WTC11 (cell line): ENCODE results near the gene LRRFIP2. TPM values are rescaled to one million over a fixed set of nuclear protein-coding genes. Genes with fewer than 3 reads are reported as not detected.

Experiments
- ATAC-seq: fragments of 200-7000 bp; cut with Tn5 transposase; 2 replicates; pipeline ENCODE4 v1.10.0; 2021; ENCODE audit warnings: mild to moderate bottlenecking, moderate library complexity
- CTCF ChIA-PET: fragments of 300-600 bp; sonication (Branson Sonifier 250); formaldehyde crosslinking; loops from one replicate; lab custom pipeline; 2021; ENCODE audit warnings: antibody characterized with exemption; lab: Charles Lee
- POLR2A ChIA-PET: fragments of 350-600 bp; sonication (Branson Sonifier 250); formaldehyde crosslinking; loops from one replicate; lab custom pipeline; 2021; ENCODE audit warnings: antibody characterized with exemption; lab: Charles Lee
- DNase-seq: peaks from one replicate; pipeline ENCODE4 v3.0.0; 2021; ENCODE audit warnings: low spot score
- H3K27ac Mint-ChIP-seq: 2 replicates; pipeline ENCODE4 v1.8.0; 2021; ENCODE audit warnings: mixed read lengths
- H3K27me3 Mint-ChIP-seq: 2 replicates; pipeline ENCODE4 v1.8.0; 2021; ENCODE audit warnings: low read depth, mild to moderate bottlenecking, moderate library complexity, mixed read lengths
- H3K36me3 Mint-ChIP-seq: 2 replicates; pipeline ENCODE4 v1.8.0; 2021; ENCODE audit warnings: mixed read lengths
- H3K4me1 Mint-ChIP-seq: 2 replicates; pipeline ENCODE4 v1.8.0; 2022; ENCODE audit warnings: mixed read lengths
- H3K4me3 Mint-ChIP-seq: 2 replicates; pipeline ENCODE4 v1.8.0; 2021; ENCODE audit warnings: mild to moderate bottlenecking, moderate library complexity, mixed read lengths
- H3K9me3 Mint-ChIP-seq: 2 replicates; pipeline ENCODE4 v1.8.0; 2021; ENCODE audit warnings: mixed read lengths
- CBFB ChIP-seq: sonication (generic); formaldehyde crosslinking; IDR thresholded peaks from 2 replicates; pipeline ENCODE4 v1.8.1; 2022; ENCODE audit warnings: mild to moderate bottlenecking, low read depth, missing genetic modification reagents
- CREB1 ChIP-seq: sonication (generic); formaldehyde crosslinking; IDR thresholded peaks from 2 replicates; pipeline ENCODE4 v1.8.0; 2023; ENCODE audit warnings: mild to moderate bottlenecking, missing genetic modification reagents
- ELF4 ChIP-seq: sonication (generic); formaldehyde crosslinking; IDR thresholded peaks from 2 replicates; pipeline ENCODE4 v1.8.1; 2022; ENCODE audit warnings: low read depth, mild to moderate bottlenecking, moderate library complexity, missing genetic modification reagents
- GTF2I ChIP-seq: fragments of 250-450 bp; sonication (Bioruptor Pico); conservative IDR thresholded peaks from 2 replicates; pipeline ENCODE4 v1.4.0; 2021; ENCODE audit warnings: mild to moderate bottlenecking
- NFE2L1 ChIP-seq: sonication (generic); formaldehyde crosslinking; IDR thresholded peaks from 2 replicates; pipeline ENCODE4 v1.8.1; 2023; ENCODE audit warnings: missing genetic modification reagents
- NFYB ChIP-seq: sonication (generic); formaldehyde crosslinking; conservative IDR thresholded peaks from 2 replicates; pipeline ENCODE4 v1.8.0; 2022; ENCODE audit warnings: low read depth, missing genetic modification reagents
- NR1H2 ChIP-seq: sonication (generic); formaldehyde crosslinking; IDR thresholded peaks from 2 replicates; pipeline ENCODE4 v1.9.0; 2021; ENCODE audit warnings: mild to moderate bottlenecking, moderate library complexity, missing genetic modification reagents
- NR2C2 ChIP-seq: sonication (generic); formaldehyde crosslinking; IDR thresholded peaks from 2 replicates; pipeline ENCODE4 v1.8.0; 2022; ENCODE audit warnings: mild to moderate bottlenecking, missing genetic modification reagents
- USF1 ChIP-seq: sonication (generic); formaldehyde crosslinking; IDR thresholded peaks from 2 replicates; pipeline ENCODE4 v1.8.0; 2022; ENCODE audit warnings: mild to moderate bottlenecking, missing genetic modification reagents
- ZBTB21 ChIP-seq: sonication (generic); formaldehyde crosslinking; IDR thresholded peaks from 2 replicates; pipeline ENCODE4 v1.8.1; 2023; ENCODE audit warnings: mild to moderate bottlenecking, missing genetic modification reagents, borderline replicate concordance
- ZNF138 ChIP-seq: sonication (generic); formaldehyde crosslinking; conservative IDR thresholded peaks from 2 replicates; pipeline ENCODE4 v1.8.1; 2022; ENCODE audit warnings: mild to moderate bottlenecking, moderate library complexity, missing genetic modification reagents
- ZNF263 ChIP-seq: sonication (generic); formaldehyde crosslinking; IDR thresholded peaks from 2 replicates; pipeline ENCODE4 v1.8.1; 2022; ENCODE audit warnings: low read depth, mild to moderate bottlenecking, moderate library complexity, missing genetic modification reagents
- total RNA-seq: library from RNA; stranded (reverse); gene quantifications from 3 replicates; pipeline ENCODE4 v1.2.3, GENCODE V29; 2021
- TF ChIP-seq, protein P1 (sequence below): sonication (generic); formaldehyde crosslinking; IDR thresholded peaks from 2 replicates; pipeline ENCODE4 v1.8.0; 2023; ENCODE audit warnings: mild to moderate bottlenecking, missing genetic modification reagents
- TF ChIP-seq, protein P2 (sequence below): sonication (generic); formaldehyde crosslinking; IDR thresholded peaks from 2 replicates; pipeline ENCODE4 v1.8.1; 2023; ENCODE audit warnings: mild to moderate bottlenecking, missing genetic modification reagents, moderate library complexity
- TF ChIP-seq, protein P3 (sequence below): fragments of 250-450 bp; sonication (Bioruptor Pico); IDR thresholded peaks from 2 replicates; pipeline ENCODE4 v2.1.2; 2022; ENCODE audit warnings: mild to moderate bottlenecking, moderate library complexity

LRRFIP2 gene
- total RNA-seq, 1 experiment from 2014 or later: 23.7 TPM

DNA sequence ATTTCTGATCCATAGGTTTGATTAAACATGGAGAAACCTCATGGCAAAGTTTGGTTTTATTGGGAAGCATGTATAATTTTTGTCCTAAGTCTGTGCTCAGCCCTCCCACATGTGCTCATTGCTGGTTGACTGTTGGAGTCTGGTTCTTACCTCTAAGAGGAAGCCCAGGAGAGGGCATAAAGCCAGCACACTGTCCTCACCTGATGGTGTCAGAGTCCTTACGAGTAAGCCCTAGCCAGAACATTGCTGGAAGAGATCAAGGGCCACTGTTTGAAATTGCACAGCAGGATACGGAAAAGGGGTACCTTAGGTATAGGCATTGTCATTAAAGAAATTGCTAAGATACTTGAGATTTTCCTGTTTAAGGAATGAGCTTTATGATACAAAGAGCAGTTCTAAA lies 159.8 kb downstream of the LRRFIP2 start:
- DNase-seq (no peak), ATAC-seq (no peak)
- no peak overlapping the region for H3K27ac Mint-ChIP-seq
- no peaks in the 10 kb centered on the region for H3K9me3 Mint-ChIP-seq
- H3K4me3 Mint-ChIP-seq: no peak overlapping the region
- CTCF ChIA-PET: no interaction called here
- no peaks in the 10 kb centered on the region for H3K4me1 Mint-ChIP-seq
- H3K27me3 Mint-ChIP-seq: no peaks in the 10 kb centered on the region
- TF ChIP-seq CBFB (CRISPR knock-in tag): no peak
- TF ChIP-seq NR1H2: no peak
- TF ChIP-seq NR2C2 (CRISPR knock-in tag): no peak
- no peak for TF ChIP-seq ZBTB21
- TF ChIP-seq USF1: no peak
- no peak for TF ChIP-seq ZNF263 (CRISPR knock-in tag)
- TF ChIP-seq NFE2L1 (CRISPR knock-in tag): no peak
- TF ChIP-seq NFYB (CRISPR knock-in tag): no peak
- no peak for TF ChIP-seq ELF4 (CRISPR knock-in tag)
- TF ChIP-seq ZNF138: no peak
- TF ChIP-seq, protein P1, sequence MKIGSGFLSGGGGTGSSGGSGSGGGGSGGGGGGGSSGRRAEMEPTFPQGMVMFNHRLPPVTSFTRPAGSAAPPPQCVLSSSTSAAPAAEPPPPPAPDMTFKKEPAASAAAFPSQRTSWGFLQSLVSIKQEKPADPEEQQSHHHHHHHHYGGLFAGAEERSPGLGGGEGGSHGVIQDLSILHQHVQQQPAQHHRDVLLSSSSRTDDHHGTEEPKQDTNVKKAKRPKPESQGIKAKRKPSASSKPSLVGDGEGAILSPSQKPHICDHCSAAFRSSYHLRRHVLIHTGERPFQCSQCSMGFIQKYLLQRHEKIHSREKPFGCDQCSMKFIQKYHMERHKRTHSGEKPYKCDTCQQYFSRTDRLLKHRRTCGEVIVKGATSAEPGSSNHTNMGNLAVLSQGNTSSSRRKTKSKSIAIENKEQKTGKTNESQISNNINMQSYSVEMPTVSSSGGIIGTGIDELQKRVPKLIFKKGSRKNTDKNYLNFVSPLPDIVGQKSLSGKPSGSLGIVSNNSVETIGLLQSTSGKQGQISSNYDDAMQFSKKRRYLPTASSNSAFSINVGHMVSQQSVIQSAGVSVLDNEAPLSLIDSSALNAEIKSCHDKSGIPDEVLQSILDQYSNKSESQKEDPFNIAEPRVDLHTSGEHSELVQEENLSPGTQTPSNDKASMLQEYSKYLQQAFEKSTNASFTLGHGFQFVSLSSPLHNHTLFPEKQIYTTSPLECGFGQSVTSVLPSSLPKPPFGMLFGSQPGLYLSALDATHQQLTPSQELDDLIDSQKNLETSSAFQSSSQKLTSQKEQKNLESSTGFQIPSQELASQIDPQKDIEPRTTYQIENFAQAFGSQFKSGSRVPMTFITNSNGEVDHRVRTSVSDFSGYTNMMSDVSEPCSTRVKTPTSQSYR (CRISPR knock-in tag): no peak
- TF ChIP-seq GTF2I: no peak
- TF ChIP-seq, protein P2, sequence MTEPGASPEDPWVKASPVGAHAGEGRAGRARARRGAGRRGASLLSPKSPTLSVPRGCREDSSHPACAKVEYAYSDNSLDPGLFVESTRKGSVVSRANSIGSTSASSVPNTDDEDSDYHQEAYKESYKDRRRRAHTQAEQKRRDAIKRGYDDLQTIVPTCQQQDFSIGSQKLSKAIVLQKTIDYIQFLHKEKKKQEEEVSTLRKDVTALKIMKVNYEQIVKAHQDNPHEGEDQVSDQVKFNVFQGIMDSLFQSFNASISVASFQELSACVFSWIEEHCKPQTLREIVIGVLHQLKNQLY (CRISPR knock-in tag): no peak
- TF ChIP-seq CREB1 (CRISPR knock-in tag): no peak
- TF ChIP-seq, protein P3, sequence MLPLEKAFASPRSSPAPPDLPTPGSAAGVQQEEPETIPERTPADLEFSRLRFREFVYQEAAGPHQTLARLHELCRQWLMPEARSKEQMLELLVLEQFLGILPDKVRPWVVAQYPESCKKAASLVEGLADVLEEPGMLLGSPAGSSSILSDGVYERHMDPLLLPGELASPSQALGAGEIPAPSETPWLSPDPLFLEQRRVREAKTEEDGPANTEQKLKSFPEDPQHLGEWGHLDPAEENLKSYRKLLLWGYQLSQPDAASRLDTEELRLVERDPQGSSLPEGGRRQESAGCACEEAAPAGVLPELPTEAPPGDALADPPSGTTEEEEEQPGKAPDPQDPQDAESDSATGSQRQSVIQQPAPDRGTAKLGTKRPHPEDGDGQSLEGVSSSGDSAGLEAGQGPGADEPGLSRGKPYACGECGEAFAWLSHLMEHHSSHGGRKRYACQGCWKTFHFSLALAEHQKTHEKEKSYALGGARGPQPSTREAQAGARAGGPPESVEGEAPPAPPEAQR (CRISPR knock-in tag): no peak
- H3K36me3 Mint-ChIP-seq: peaks cover 60% of the 10 kb centered on the region
- POLR2A ChIA-PET: no interaction called here

Other genes starting within 250 kb of the LRRFIP2 start
- 10.5 to 12.2 TPM (median 11.4 TPM) in 3 replicates for gene TRANK1, start 229.5 kb downstream of the LRRFIP2 start, total RNA-seq
- 8.3 to 11.0 TPM (median 8.8 TPM) in 3 replicates for gene EPM2AIP1, start 181.5 kb downstream of the LRRFIP2 start, total RNA-seq
- gene MLH1, start 181.1 kb downstream of the LRRFIP2 start, total RNA-seq: 46.4 to 47.2 TPM (median 47.2 TPM) in 3 replicates
- gene GOLGA4, start 68.7 kb upstream of the LRRFIP2 start, total RNA-seq: 66.6 to 79.2 TPM (median 68.2 TPM) in 3 replicates